Activated naive CD4-positive, alpha-beta T cell treated with anti-CD3 and anti-CD28 coated beads for 36 hours (primary cell): Measurements from ENCODE around the gene MYH6. TPM values are rescaled to one million over a fixed set of nuclear protein-coding genes. Genes with fewer than 3 reads are reported as not detected.

Experiments used
- CTCF ChIA-PET: fragments of 350-600 bp; sonication (Branson Sonifier 250); formaldehyde crosslinking; loops from one replicate; lab custom pipeline; 2021; ENCODE audit warnings: antibody characterized with exemption; lab: Charles Lee
- DNase-seq: peaks from one replicate; pipeline ENCODE4 v3.0.0-alpha.2; 2020
- H3K27ac Mint-ChIP-seq: one replicate; pipeline ENCODE4 v1.8.0; 2021; ENCODE audit warnings: mild to moderate bottlenecking, mixed read lengths
- H3K27me3 Mint-ChIP-seq: one replicate; pipeline ENCODE4 v1.8.0; 2021; ENCODE audit warnings: low read depth, mixed read lengths
- H3K36me3 Mint-ChIP-seq: one replicate; pipeline ENCODE4 v1.8.0; 2021; ENCODE audit warnings: low read depth, mixed read lengths
- H3K4me1 Mint-ChIP-seq: one replicate; pipeline ENCODE4 v1.8.0; 2021; ENCODE audit warnings: low read depth, mixed read lengths
- H3K4me3 Mint-ChIP-seq: one replicate; pipeline ENCODE4 v1.8.0; 2021; ENCODE audit warnings: mild to moderate bottlenecking, moderate library complexity, mixed read lengths
- H3K9me3 Mint-ChIP-seq: one replicate; pipeline ENCODE4 v1.8.0; 2021; ENCODE audit warnings: mixed read lengths
- intact Hi-C: fragments of 100-400 bp; cut with micrococcal nuclease; formaldehyde crosslinking; loops from one replicate; pipeline ENCODE4 v1.15.1; 2023
- total RNA-seq, 2 experiments: library from RNA; stranded (reverse); gene quantifications; one replicate each; pipeline ENCODE4 v1.2.3, GENCODE V29; 2021

Gene MYH6
- total RNA-seq, 2 experiments from 2014 or later, result not detected

- peak; percentile 72 for DNase-seq
- CTCF ChIA-PET, result interaction anchor here (0.6 to 2.0 kb wide), 7 partner anchors 10 to 294 kb away, joined by 3 to 10 read pairs (median 3); no protein-coding TSS in a partner anchor
- H3K4me1 Mint-ChIP-seq, result peaks cover 6% of the 10 kb centered on the region
- intact Hi-C loops, result loop anchor here (1.0 to 2.0 kb wide), 2 partner anchors 24 to 30 kb away; no protein-coding TSS in a partner anchor
- no peaks in the 10 kb centered on the region for H3K9me3 Mint-ChIP-seq
- peaks cover 4% of the 10 kb centered on the region for H3K27me3 Mint-ChIP-seq
- no peak within 1 kb of the TSS for H3K27ac Mint-ChIP-seq
- no peaks in the 10 kb centered on the region for H3K36me3 Mint-ChIP-seq
- peak within 1 kb of the TSS; percentile 71 for H3K4me3 Mint-ChIP-seq
Observed at GRCh38 chr14:23352506-23353432, 55.3 kb downstream of the MYH6 start, which contains the start of gene SLC22A17. Gene SLC22A17 (minus strand): TSS chr14:23352887.

DNA sequence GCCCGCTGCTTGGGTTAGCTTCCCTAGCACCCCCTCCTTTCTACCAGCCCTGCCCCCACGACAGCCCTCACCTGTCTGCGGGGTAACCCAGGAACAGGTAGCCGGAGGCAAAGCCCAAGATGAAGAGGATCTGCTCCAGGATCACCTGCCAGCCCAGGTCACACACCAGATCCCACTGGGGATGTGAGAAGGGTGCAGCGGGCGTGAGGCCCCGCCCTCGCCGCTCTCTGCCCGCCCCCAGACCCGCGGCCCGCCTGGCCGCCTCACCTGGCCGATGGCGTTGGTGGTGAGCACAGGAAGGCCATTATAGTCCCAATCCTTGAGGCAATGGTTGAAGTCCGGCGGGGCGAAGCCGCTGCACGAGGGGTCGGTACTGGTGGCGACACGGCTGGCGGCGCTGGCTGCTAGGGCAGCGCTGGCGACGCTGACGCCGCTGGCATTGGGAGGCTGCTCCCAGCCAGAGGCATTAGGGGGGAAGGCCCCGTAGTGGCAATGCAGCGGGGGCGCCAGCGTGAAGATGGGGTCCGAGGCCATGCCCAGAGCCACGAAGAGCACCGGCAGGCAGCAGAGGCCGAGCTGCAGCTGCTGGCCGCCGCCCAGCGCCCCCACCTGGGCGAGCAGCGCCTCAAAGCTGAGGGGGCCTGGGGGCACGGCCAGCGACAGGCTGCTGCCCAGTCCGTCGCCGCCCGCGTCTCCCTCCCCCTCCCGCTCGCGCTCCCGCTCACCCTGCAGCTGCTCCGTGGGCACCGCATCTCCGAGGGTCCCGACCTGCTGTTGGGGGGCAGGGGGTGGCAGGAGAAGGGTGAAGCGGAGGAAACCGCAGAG is 56.2 kb downstream of the MYH6 start:
- no peak for DNase-seq
- H3K27ac Mint-ChIP-seq, result no peak overlapping the region
- intact Hi-C loops, result loop anchor here (1.0 to 2.0 kb wide), 2 partner anchors 23 to 30 kb away; no protein-coding TSS in a partner anchor
- peaks cover 6% of the 10 kb centered on the region for H3K4me1 Mint-ChIP-seq
- peaks cover 4% of the 10 kb centered on the region for H3K27me3 Mint-ChIP-seq
- H3K9me3 Mint-ChIP-seq, result no peaks in the 10 kb centered on the region
- H3K4me3 Mint-ChIP-seq, result peak overlapping the region; percentile 71
- no peaks in the 10 kb centered on the region for H3K36me3 Mint-ChIP-seq
- CTCF ChIA-PET, result interaction anchor here (0.6 to 1.5 kb wide), 5 partner anchors 9 to 293 kb away, joined by 3 to 4 read pairs (median 3); no protein-coding TSS in a partner anchor

DNA sequence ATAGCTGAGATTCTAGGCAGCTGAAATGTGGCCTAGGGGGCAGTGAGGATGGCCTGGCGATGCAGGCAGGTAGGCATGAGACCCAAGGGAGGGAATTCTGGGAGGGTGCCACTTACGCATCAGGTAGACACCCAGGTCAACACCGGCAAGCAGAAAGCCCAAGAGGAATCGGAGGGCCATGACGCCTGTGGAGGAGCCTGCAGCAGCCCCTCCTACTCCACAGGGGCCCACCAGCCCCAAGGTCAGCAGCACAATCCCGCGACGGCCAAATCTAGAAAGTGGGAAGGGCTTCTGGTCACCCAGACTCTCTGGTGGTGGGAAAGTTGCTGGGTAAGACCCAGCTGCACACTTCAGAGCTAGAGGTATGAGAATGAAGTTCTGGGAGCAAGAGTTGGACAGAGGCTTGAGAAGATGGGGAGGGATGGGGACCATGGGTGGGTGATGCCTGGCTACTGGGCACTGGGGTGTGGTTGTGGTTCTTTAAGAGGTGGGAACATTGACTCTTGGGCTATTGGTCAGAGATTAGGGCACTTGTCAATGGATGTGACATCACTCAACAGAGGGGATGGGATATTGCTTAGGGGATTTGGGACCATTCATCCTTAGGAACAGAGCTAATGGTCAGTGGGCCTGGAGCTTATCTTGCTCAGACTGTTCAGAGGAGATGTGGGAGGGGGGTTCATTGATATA is 58.8 kb downstream of the MYH6 start:
- no peak for DNase-seq
- intact Hi-C loops, result no loop called here
- Mint-ChIP-seq H3K4me3 (no peak overlapping the region), H3K9me3 (no peaks in the 10 kb centered on the region), H3K27ac (no peak overlapping the region), H3K27me3 (peaks cover 4% of the 10 kb centered on the region), H3K36me3 (no peaks in the 10 kb centered on the region), H3K4me1 (peaks cover 6% of the 10 kb centered on the region)
- CTCF ChIA-PET, result no interaction called here

GRCh38 chr14:23348297-23348655 is 59.8 kb downstream of the MYH6 start:
- H3K9me3 Mint-ChIP-seq, result no peaks in the 10 kb centered on the region
- no peak overlapping the region for H3K27ac Mint-ChIP-seq
- no peak overlapping the region for H3K4me3 Mint-ChIP-seq
- H3K27me3 Mint-ChIP-seq, result peaks cover under 1% of the 10 kb centered on the region
- peaks cover 6% of the 10 kb centered on the region for H3K4me1 Mint-ChIP-seq
- DNase-seq, result no peak
- CTCF ChIA-PET, result interaction anchor here (1.1 kb wide), 1 partner anchor 18 kb away, joined by 3 read pairs; no protein-coding TSS in a partner anchor
- no peaks in the 10 kb centered on the region for H3K36me3 Mint-ChIP-seq
- intact Hi-C loops, result no loop called here

- Mint-ChIP-seq H3K27ac (no peak overlapping the region), H3K36me3 (no peaks in the 10 kb centered on the region), H3K27me3 (no peaks in the 10 kb centered on the region), H3K4me1 (peaks cover 3% of the 10 kb centered on the region), H3K4me3 (no peak overlapping the region), H3K9me3 (no peaks in the 10 kb centered on the region)
- intact Hi-C loops, result no loop called here
- CTCF ChIA-PET, result interaction anchor here (0.9 to 1.1 kb wide), 2 partner anchors 18 to 32 kb away, joined by 3 read pairs; no protein-coding TSS in a partner anchor
- no peak for DNase-seq
Observed at GRCh38 chr14:23347406-23348296, 60.4 kb downstream of the MYH6 start.

DNA sequence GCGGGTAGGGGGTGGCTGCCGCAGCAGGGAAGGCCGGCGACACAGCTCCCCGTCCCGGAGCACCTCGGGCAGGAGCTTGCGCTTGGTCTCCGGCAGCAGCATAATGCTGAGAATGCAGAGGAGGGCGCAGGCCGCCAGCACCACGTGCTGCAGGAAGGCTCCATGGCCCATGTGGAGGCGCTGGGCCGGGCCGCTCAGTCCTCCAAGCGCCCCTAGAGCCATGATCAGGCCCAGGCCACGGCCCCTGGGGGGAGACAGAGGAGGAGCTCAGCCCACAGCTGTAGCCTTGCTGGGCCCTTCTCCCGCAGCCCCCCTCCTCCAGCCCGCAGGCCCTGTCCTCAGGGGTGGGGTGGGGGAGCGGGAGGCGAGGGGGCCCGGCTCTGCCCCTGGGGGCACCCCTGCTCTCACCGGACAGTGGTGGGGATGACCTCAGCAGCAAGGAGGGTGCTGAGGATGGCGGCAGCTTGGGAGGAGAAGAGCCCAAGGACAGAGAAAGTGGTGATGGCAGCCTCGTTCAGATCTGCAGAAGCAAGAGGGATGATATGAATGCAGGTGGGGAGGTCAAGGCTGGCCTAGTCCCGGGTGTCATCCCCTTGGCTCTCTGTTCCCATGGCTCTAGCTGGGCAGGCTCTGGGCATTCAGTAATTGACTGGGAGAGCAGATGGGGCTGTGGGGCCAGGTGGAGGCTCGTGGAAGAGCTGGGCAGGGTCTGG is 61.2 kb downstream of the MYH6 start:
- peaks cover 3% of the 10 kb centered on the region for H3K4me1 Mint-ChIP-seq
- H3K36me3 Mint-ChIP-seq, result no peaks in the 10 kb centered on the region
- no peaks in the 10 kb centered on the region for H3K27me3 Mint-ChIP-seq
- H3K27ac Mint-ChIP-seq, result no peak overlapping the region
- no peaks in the 10 kb centered on the region for H3K9me3 Mint-ChIP-seq
- no peak overlapping the region for H3K4me3 Mint-ChIP-seq
- CTCF ChIA-PET, result interaction anchor here (0.9 kb wide), 1 partner anchor 33 kb away, joined by 3 read pairs; no protein-coding TSS in a partner anchor
- no peak for DNase-seq
- intact Hi-C loops, result no loop called here

- H3K27me3 Mint-ChIP-seq, result no peaks in the 10 kb centered on the region
- intact Hi-C loops, result no loop called here
Observed at GRCh38 chr14:23345987-23346692, 61.9 kb downstream of the MYH6 start.

DNA sequence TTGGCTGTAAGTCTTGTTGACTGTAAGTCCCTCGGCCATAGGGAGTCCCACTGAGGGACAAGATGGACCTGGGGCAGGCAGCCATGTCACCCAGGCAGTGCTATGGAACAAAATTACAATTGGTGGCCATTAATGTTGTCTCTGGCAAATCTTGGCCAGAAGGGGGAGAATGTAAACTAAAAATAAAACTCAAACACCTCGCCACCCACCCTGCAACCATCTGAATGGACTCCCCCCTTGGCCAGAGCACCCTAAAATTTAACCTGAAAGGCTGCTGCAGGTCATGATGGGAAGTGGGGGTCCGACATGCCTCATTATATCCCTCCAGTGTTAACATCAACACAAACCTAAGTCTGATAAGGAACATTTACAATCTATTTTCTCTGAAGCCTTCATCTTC is 63.6 kb downstream of the MYH6 start:
- H3K4me1 Mint-ChIP-seq, result no peaks in the 10 kb centered on the region
- peaks cover 1% of the 10 kb centered on the region for H3K36me3 Mint-ChIP-seq
- no peak for DNase-seq
- no peak overlapping the region for H3K4me3 Mint-ChIP-seq
- no peaks in the 10 kb centered on the region for H3K9me3 Mint-ChIP-seq
- peaks cover 2% of the 10 kb centered on the region for H3K27me3 Mint-ChIP-seq
- CTCF ChIA-PET, result no interaction called here
- H3K27ac Mint-ChIP-seq, result no peak overlapping the region
- intact Hi-C loops, result no loop called here

More at GRCh38 chr14:23345987-23346692, 61.9 kb downstream of the MYH6 start:
- H3K4me1 Mint-ChIP-seq, result peaks cover under 1% of the 10 kb centered on the region
- H3K4me3 Mint-ChIP-seq, result no peak overlapping the region
- no peaks in the 10 kb centered on the region for H3K9me3 Mint-ChIP-seq
- no peak overlapping the region for H3K27ac Mint-ChIP-seq
- DNase-seq, result no peak
- CTCF ChIA-PET, result interaction anchor here (1.0 to 1.3 kb wide), 4 partner anchors 15 to 36 kb away, joined by 3 to 9 read pairs (median 4); no protein-coding TSS in a partner anchor
- no peaks in the 10 kb centered on the region for H3K36me3 Mint-ChIP-seq

DNA sequence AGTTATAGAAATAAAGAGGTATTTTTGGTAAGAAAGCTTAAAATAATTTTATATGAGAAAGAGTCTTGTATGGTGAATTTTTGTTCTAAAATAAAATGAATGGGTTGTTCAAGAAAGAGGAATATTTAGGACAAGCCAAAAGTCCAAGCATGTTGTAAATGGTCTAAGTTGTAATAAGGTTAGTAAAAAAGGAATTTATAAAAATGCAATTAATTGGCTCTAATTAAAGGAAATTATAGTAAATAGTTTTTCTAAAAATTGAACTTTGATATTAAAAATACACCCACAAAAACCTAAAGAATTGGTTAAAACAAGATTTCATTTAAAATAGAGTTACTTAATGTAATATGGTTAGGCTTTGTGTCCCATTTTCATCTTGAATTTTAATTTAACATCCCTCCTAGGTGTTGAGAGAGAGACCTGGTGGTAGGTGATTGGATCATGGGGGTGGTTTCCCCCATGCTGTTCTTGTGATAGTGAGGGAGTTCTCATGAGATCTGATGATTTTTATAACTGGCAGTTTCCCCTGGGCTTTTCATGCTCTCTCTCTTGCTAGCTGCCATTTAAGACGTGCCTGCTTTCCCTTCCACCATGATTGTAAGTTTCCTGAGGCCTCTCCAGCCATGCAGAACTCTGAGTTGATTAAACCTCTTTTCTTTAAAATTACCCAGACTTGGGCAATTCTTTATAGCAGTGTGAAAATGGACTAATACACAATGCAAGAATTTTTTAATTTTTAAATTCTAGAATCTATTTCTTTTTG is 68.4 kb downstream of the MYH6 start:
- H3K4me1 Mint-ChIP-seq, result no peaks in the 10 kb centered on the region
- H3K9me3 Mint-ChIP-seq, result no peaks in the 10 kb centered on the region
- H3K36me3 Mint-ChIP-seq, result peaks cover 1% of the 10 kb centered on the region
- H3K27ac Mint-ChIP-seq, result no peak overlapping the region
- CTCF ChIA-PET, result interaction anchor here (0.9 kb wide), 1 partner anchor 41 kb away, joined by 3 read pairs; no protein-coding TSS in a partner anchor
- H3K27me3 Mint-ChIP-seq, result peaks cover 5% of the 10 kb centered on the region
- H3K4me3 Mint-ChIP-seq, result no peak overlapping the region
- DNase-seq, result no peak
- intact Hi-C loops, result no loop called here
